Measurements from ENCODE around the gene PCBP1.

DNA sequence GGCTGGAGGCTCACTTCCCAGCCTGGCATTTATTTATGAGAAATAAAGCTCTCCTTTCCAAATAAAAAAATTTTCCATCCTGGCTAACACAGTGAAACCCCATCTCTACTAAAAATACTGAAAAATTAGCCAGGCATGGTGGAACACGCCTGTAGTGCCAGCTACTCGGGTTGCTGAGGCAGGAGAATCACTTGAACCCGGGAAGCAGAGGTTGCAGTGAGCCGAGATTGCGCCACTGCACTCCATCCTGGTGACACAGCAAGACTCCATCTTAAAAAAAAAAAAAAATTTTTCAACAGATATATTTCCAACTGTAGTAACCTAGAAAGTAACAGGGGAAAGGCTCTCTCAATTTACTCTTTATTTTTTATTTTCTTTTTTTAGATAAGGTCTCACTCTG, 6.1 kb upstream of the PCBP1 start:
- TF ChIP-seq, protein P1, sequence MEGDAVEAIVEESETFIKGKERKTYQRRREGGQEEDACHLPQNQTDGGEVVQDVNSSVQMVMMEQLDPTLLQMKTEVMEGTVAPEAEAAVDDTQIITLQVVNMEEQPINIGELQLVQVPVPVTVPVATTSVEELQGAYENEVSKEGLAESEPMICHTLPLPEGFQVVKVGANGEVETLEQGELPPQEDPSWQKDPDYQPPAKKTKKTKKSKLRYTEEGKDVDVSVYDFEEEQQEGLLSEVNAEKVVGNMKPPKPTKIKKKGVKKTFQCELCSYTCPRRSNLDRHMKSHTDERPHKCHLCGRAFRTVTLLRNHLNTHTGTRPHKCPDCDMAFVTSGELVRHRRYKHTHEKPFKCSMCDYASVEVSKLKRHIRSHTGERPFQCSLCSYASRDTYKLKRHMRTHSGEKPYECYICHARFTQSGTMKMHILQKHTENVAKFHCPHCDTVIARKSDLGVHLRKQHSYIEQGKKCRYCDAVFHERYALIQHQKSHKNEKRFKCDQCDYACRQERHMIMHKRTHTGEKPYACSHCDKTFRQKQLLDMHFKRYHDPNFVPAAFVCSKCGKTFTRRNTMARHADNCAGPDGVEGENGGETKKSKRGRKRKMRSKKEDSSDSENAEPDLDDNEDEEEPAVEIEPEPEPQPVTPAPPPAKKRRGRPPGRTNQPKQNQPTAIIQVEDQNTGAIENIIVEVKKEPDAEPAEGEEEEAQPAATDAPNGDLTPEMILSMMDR (IDR thresholded peaks at IDR 0.05 in 8 of 11, conservative IDR thresholded peaks at IDR 0.05 in 3 of 11) = no peak
- no peak for TF ChIP-seq POLR2A (IDR thresholded peaks at IDR 0.05)
